Measurements from ENCODE around the gene TMEM170A. TPM values are rescaled to one million over a fixed set of nuclear protein-coding genes. Genes with fewer than 3 reads are reported as not detected.

The TMEM170A gene
- total and polyA plus RNA-seq, 2 of the 13 experiments (the other 11 are each of a cell fraction or from before 2014, with no cell fraction given), result 35.7 to 39.7 TPM

DNA sequence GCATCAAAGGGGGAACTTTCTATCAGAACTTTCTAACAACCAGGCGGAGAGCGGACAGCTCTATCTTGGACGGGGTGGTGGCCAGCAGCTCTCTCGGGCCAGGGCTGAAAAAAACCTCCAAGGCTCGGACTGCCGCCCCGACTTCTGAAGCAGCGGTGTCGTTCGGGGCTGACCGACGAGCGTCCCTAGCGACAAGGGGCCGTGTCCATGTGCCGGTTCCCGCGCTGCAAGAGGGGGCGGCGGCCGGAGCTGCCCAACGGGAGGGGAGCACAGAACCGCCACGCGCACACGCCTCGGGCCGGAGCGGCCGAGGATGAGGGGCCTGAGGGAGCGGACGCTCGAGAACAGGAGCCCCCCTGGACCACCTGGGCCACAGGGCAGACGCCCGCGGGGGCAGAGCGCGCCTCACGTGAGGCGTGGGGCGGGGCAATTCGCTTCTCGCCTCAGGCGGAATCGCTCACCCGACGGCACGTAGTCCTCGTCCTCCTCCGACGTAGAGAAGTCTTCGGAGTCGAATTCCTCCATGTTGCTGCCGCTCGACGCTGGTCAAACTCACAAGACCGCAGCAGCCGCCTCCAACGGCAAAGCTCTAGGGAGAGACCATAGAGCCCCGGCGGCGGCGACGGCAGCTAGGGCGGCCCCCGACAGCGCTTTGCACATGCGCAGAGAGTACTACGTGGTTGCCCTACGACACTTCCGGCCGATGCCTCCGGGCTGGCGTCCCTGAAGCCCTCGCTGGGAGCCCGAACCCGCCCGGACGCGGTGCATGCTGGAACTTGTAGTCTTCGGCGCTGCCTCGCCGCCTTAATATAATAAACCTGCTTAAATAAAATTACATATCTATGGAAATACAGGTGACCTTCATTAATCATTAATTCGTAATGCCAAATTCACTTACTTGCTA, 31.4 kb downstream of the TMEM170A start, which contains the start of gene CFDP1 (continued):
- TF ChIP-seq, protein P1, sequence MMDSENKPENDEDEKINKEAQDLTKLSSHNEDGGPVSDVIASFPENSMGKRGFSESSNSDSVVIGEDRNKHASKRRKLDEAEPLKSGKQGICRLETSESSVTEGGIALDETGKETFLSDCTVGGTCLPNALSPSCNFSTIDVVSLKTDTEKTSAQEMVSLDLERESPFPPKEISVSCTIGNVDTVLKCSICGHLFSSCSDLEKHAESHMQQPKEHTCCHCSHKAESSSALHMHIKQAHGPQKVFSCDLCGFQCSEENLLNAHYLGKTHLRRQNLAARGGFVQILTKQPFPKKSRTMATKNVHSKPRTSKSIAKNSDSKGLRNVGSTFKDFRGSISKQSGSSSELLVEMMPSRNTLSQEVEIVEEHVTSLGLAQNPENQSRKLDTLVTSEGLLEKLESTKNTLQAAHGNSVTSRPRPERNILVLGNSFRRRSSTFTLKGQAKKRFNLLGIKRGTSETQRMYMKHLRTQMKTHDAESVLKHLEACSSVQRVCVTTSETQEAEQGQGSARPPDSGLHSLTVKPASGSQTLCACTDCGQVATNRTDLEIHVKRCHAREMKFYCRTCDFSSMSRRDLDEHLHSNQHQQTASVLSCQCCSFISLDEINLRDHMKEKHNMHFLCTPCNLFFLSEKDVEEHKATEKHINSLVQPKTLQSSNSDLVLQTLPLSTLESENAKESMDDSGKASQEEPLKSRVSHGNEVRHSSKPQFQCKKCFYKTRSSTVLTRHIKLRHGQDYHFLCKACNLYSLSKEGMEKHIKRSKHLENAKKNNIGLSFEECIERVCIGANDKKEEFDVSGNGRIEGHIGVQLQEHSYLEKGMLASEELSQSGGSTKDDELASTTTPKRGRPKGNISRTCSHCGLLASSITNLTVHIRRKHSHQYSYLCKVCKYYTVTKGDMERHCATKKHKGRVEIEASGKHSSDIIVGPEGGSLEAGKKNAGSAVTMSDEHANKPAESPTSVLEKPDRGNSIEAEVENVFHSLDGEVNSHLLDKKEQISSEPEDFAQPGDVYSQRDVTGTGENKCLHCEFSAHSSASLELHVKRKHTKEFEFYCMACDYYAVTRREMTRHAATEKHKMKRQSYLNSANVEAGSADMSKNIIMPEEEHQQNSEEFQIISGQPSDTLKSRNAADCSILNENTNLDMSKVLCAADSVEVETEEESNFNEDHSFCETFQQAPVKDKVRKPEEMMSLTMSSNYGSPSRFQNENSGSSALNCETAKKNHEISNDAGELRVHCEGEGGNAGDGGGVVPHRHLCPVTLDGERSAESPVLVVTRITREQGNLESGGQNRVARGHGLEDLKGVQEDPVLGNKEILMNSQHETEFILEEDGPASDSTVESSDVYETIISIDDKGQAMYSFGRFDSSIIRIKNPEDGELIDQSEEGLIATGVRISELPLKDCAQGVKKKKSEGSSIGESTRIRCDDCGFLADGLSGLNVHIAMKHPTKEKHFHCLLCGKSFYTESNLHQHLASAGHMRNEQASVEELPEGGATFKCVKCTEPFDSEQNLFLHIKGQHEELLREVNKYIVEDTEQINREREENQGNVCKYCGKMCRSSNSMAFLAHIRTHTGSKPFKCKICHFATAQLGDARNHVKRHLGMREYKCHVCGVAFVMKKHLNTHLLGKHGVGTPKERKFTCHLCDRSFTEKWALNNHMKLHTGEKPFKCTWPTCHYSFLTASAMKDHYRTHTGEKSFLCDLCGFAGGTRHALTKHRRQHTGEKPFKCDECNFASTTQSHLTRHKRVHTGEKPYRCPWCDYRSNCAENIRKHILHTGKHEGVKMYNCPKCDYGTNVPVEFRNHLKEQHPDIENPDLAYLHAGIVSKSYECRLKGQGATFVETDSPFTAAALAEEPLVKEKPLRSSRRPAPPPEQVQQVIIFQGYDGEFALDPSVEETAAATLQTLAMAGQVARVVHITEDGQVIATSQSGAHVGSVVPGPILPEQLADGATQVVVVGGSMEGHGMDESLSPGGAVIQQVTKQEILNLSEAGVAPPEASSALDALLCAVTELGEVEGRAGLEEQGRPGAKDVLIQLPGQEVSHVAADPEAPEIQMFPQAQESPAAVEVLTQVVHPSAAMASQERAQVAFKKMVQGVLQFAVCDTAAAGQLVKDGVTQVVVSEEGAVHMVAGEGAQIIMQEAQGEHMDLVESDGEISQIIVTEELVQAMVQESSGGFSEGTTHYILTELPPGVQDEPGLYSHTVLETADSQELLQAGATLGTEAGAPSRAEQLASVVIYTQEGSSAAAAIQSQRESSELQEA (CRISPR knock-in tag; IDR thresholded peaks at IDR 0.05; ENCODE audit: not compliant biosample characterization), result peak; percentile 97
- TF ChIP-seq ZNF335 (CRISPR knock-in tag; IDR thresholded peaks at IDR 0.05) (peak; percentile 71; the same call in 1 of the 2 replicates), NFE2 (CRISPR knock-in tag; IDR thresholded peaks at IDR 0.05) (no peak), ZNF543 (CRISPR knock-in tag; IDR thresholded peaks at IDR 0.05) (peak; percentile 96; the same call in 1 of the 2 replicates), ZNF337 (CRISPR knock-in tag; IDR thresholded peaks at IDR 0.05; ENCODE audit: borderline replicate concordance, low read depth) (peak; percentile 59; the same call in 1 of the 2 replicates), ZNF143 (CRISPR knock-in tag; IDR thresholded peaks at IDR 0.05) (peak; percentile 95), GABPA (IDR thresholded peaks at IDR 0.05; ENCODE audit: low read depth, low read length) (peak; percentile 78), GABPA (CRISPR knock-in tag; IDR thresholded peaks at IDR 0.05; ENCODE audit: low read depth) (peak; percentile 95), CENPX (CRISPR knock-in tag; IDR thresholded peaks at IDR 0.05) (no peak), HES4 (CRISPR knock-in tag; IDR thresholded peaks at IDR 0.05; ENCODE audit: borderline replicate concordance) (peak; percentile 98), ZNF878 (CRISPR knock-in tag; IDR thresholded peaks at IDR 0.05) (peak; percentile 85), SRY (CRISPR knock-in tag; IDR thresholded peaks at IDR 0.05) (peak; percentile 99), ZMYM2 (CRISPR knock-in tag; IDR thresholded peaks at IDR 0.05) (peak; percentile 99), NFATC3 (CRISPR knock-in tag; IDR thresholded peaks at IDR 0.05) (no peak; the same call in none of the 2 replicates), NFIC (IDR thresholded peaks at IDR 0.05; ENCODE audit: low read length) (no peak), ZNF562 (CRISPR knock-in tag; IDR thresholded peaks at IDR 0.05; ENCODE audit: borderline replicate concordance) (no peak)
- TF ChIP-seq, protein P2, sequence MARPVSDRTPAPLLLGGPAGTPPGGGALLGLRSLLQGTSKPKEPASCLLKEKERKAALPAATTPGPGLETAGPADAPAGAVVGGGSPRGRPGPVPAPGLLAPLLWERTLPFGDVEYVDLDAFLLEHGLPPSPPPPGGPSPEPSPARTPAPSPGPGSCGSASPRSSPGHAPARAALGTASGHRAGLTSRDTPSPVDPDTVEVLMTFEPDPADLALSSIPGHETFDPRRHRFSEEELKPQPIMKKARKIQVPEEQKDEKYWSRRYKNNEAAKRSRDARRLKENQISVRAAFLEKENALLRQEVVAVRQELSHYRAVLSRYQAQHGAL (CRISPR knock-in tag; IDR thresholded peaks at IDR 0.05; ENCODE audit: not compliant biosample characterization), result peak; percentile 85
- TF ChIP-seq, protein P3, sequence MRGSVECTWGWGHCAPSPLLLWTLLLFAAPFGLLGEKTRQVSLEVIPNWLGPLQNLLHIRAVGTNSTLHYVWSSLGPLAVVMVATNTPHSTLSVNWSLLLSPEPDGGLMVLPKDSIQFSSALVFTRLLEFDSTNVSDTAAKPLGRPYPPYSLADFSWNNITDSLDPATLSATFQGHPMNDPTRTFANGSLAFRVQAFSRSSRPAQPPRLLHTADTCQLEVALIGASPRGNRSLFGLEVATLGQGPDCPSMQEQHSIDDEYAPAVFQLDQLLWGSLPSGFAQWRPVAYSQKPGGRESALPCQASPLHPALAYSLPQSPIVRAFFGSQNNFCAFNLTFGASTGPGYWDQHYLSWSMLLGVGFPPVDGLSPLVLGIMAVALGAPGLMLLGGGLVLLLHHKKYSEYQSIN (CRISPR knock-in tag; IDR thresholded peaks at IDR 0.05; ENCODE audit: borderline replicate concordance), result no peak
- TF ChIP-seq, protein P4, sequence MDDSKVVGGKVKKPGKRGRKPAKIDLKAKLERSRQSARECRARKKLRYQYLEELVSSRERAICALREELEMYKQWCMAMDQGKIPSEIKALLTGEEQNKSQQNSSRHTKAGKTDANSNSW (CRISPR knock-in tag; IDR thresholded peaks at IDR 0.05; ENCODE audit: borderline replicate concordance), result peak; percentile 95; the same call in 1 of the 2 replicates
